HT1080 (cell line): ENCODE data around the gene CLEC18B. TPM values are rescaled to one million over a fixed set of nuclear protein-coding genes. Genes with fewer than 3 reads are reported as not detected.

Experiments used
- DNase-seq: peaks from one replicate; pipeline ENCODE4 v3.0.0-alpha.2; 2015; ENCODE audit warnings: low read depth
- polyA plus RNA-seq, 2 experiments: library from polyadenylated mRNA; depleted of rRNA; stranded (reverse); fragments of >200 nt; gene quantifications; 2 replicates each; pipeline ENCODE4 v1.2.3, GENCODE V29; 2015
- total RNA-seq: library from RNA; depleted of rRNA; stranded (reverse); fragments of >200 nt; shearing (Covaris generic); gene quantifications from 2 replicates; pipeline ENCODE4 v1.2.3, GENCODE V29; 2014; rRNA removed

Gene CLEC18B
- total RNA-seq = not detected in 2 replicates
- polyA plus RNA-seq (2015; cell fraction: cytosol; rRNA removed) = not detected in 2 replicates
- polyA plus RNA-seq (2015; cell fraction: nucleus; rRNA removed) = 0.62 TPM in 1 of 2 replicates, not detected in the other

- peak; percentile 47 for DNase-seq
Observed at GRCh38 chr16:74420612-74421481, at the start of gene CLEC18B. Gene CLEC18B (minus strand): TSS chr16:74421478. CDS start chr16:74421270, 208 bp downstream.

GRCh38 chr16:74469946-74470478 lies 48.7 kb upstream of the CLEC18B start:
- DNase-seq = no peak

- DNase-seq = no peak
Observed at GRCh38 chr16:74468807-74469525, 47.7 kb upstream of the CLEC18B start.

- DNase-seq = no peak
Observed at GRCh38 chr16:74466872-74467271, 45.6 kb upstream of the CLEC18B start.

- DNase-seq = no peak
Observed at GRCh38 chr16:74465851-74466685, 44.8 kb upstream of the CLEC18B start.

GRCh38 chr16:74465281-74465680 lies 44.0 kb upstream of the CLEC18B start:
- DNase-seq = no peak

GRCh38 chr16:74463888-74464287 lies 42.6 kb upstream of the CLEC18B start:
- no peak for DNase-seq

GRCh38 chr16:74462361-74462760 lies 41.1 kb upstream of the CLEC18B start:
- DNase-seq = peak; percentile 7

- no peak for DNase-seq
Observed at GRCh38 chr16:74461826-74462225, 40.5 kb upstream of the CLEC18B start.

- no peak for DNase-seq
Observed at GRCh38 chr16:74460542-74460941, 39.3 kb upstream of the CLEC18B start.

- DNase-seq = no peak
Observed at GRCh38 chr16:74456290-74456625, 35.0 kb upstream of the CLEC18B start.

GRCh38 chr16:74455619-74456289 lies 34.5 kb upstream of the CLEC18B start:
- peak; percentile 59 for DNase-seq

GRCh38 chr16:74455213-74455612 lies 33.9 kb upstream of the CLEC18B start:
- peak; percentile 76 for DNase-seq

- DNase-seq = peak; percentile 43
Observed at GRCh38 chr16:74451951-74452758, 30.9 kb upstream of the CLEC18B start.

- DNase-seq = no peak
Observed at GRCh38 chr16:74450967-74451760, 29.9 kb upstream of the CLEC18B start.

GRCh38 chr16:74450236-74450635 lies 29.0 kb upstream of the CLEC18B start:
- DNase-seq = no peak

GRCh38 chr16:74449470-74449869 lies 28.2 kb upstream of the CLEC18B start:
- DNase-seq = peak; percentile 91

- peak; percentile 98 for DNase-seq
Observed at GRCh38 chr16:74448990-74449389, 27.7 kb upstream of the CLEC18B start.

GRCh38 chr16:74447578-74447977 lies 26.3 kb upstream of the CLEC18B start:
- no peak for DNase-seq
